ENCODE data around the gene RRP12. TPM values are rescaled to one million over a fixed set of nuclear protein-coding genes. Genes with fewer than 3 reads are reported as not detected.

Gene RRP12
- total and polyA plus RNA-seq, 2 of the 4 experiments (the other 2 are of a cell fraction): 21.5 to 23.3 TPM

DNA sequence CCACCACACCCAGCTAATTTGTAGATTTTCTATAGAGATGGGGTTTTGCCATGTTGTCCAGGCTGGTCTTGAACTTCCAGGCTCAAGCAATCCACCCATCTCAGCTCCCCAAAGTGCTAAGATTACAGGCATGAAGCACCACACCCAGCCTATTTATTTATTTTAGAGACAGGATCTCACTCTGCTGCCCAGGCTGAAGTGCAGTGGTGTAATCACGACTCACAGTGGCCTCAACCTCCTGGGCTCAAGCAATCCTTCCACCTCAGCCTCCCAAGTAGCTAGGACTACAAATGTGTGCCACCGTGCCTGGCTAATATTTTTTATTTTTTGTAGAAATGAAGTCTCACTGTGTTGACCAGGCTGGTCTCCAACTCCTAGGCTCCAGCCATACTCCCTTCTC lies 59.7 kb downstream of the RRP12 start:
- no peak overlapping the region for H4K5ac ChIP-seq (ENCODE audit: low read depth, low read length)
- H3K18ac ChIP-seq (ENCODE audit: low read depth, low read length): no peak overlapping the region
- H3K56ac ChIP-seq (ENCODE audit: extremely low read depth, insufficient read depth, low read length): no peak overlapping the region
- no TSS peak for BruUV-seq (replicated peaks)
- H2BK120ac ChIP-seq (ENCODE audit: low read depth, low read length): no peak overlapping the region
- CTCF ChIA-PET: no interaction called here
- H4K8ac ChIP-seq (ENCODE audit: low read depth in 2 of 2, low read length in 2 of 2): no peak overlapping the region
- H2BK20ac ChIP-seq (ENCODE audit: low read depth, low read length): no peak overlapping the region
- DNase-seq (no peak), ATAC-seq (ENCODE audit: low read depth) (no peak)
- no peak overlapping the region for H2AFZ ChIP-seq (replicated peaks; ENCODE audit: low read length, poor library complexity)
- dilution Hi-C loops (cut with HindIII; ENCODE audit: low sequenced_read_pairs, unreplicated experiment): no loop called here
- no peak for TF ChIP-seq FOS (IDR thresholded peaks at IDR 0.05; ENCODE audit: low read depth, low read length)
- no peak for TF ChIP-seq RAD21 (IDR thresholded peaks at IDR 0.05; ENCODE audit: low read length)
- no peak for TF ChIP-seq SMC3 (IDR thresholded peaks at IDR 0.05; ENCODE audit: low read depth, low read length)
- no peaks in the 10 kb centered on the region for H3K79me1 ChIP-seq (ENCODE audit: low read depth in 1 of 2, low read length in 2 of 2)
- H3K4me3 ChIP-seq (ENCODE audit: insufficient read depth, low read depth, low read length): no peak overlapping the region
- intact Hi-C loops (cut with micrococcal nuclease): no loop called here
- H3K27ac ChIP-seq (ENCODE audit: insufficient read depth, low read length): no peak overlapping the region
- no CpG with 5 or more reads among the region's 2 CpGs for WGBS, 2 experiments (ENCODE audit: extremely low coverage in 2 of 2, insufficient read length in 1 of 2)
- H2BK5ac ChIP-seq (ENCODE audit: low read depth, low read length, poor library complexity, severe bottlenecking): no peak overlapping the region
- peaks cover 21% of the 10 kb centered on the region for H3K27me3 ChIP-seq (ENCODE audit: control insufficient read depth, insufficient read depth, low read length)
- H2AK5ac ChIP-seq (ENCODE audit: low read depth, low read length): no peak overlapping the region
- H4K20me1 ChIP-seq (ENCODE audit: insufficient read depth, low read length): no peaks in the 10 kb centered on the region
- H3K4me1 ChIP-seq (ENCODE audit: control insufficient read depth, insufficient read depth, low read length): no peaks in the 10 kb centered on the region
- H2BK15ac ChIP-seq (ENCODE audit: low read depth, low read length): no peak overlapping the region
- H3K4me2 ChIP-seq (ENCODE audit: low read depth, low read length): no peak overlapping the region
- in situ Hi-C loops (cut with MboI; ENCODE audit: low sequenced_read_pairs): no loop called here
- POLR2A ChIA-PET (ENCODE audit: unreplicated experiment): no interaction called here
- no peak overlapping the region for H3K4ac ChIP-seq (ENCODE audit: low read depth, low read length)
- H3K14ac ChIP-seq (replicated peaks; ENCODE audit: low read depth, low read length): no peak overlapping the region
- no peaks in the 10 kb centered on the region for H3K36me3 ChIP-seq (ENCODE audit: control insufficient read depth, insufficient read depth, low read length)
- H2AK9ac ChIP-seq (replicated peaks; ENCODE audit: low read depth, low read length, poor library complexity): no peak overlapping the region
- H3K9me3 ChIP-seq (ENCODE audit: control insufficient read depth, insufficient read depth, low read length): no peaks in the 10 kb centered on the region
- H3K9ac ChIP-seq (ENCODE audit: low read depth, low read length): no peak overlapping the region
- H3K23ac ChIP-seq (ENCODE audit: low read depth, low read length): no peak overlapping the region
- no peaks in the 10 kb centered on the region for H3K9me1 ChIP-seq (ENCODE audit: insufficient read depth, low read length)
- H4K91ac ChIP-seq (ENCODE audit: insufficient read depth, low read depth, low read length): no peak overlapping the region

All from IMR-90 (cell line).